ENCODE measurements around the gene HEXD.

The HEXD gene

GRCh38 chr17:82474223-82475010 lies 56.3 kb downstream of the HEXD start:
- Histone ChIP-seq H3K9me3 (ENCODE audit: control insufficient read depth, insufficient read depth, low read length) (no peaks in the 10 kb centered on the region), H3K4me1 (ENCODE audit: insufficient read depth, low read length) (no peaks in the 10 kb centered on the region), H3K36me3 (ENCODE audit: insufficient read depth, low read length) (no peaks in the 10 kb centered on the region), H3K9ac (ENCODE audit: low read depth, low read length) (no peak overlapping the region)

- no peaks in the 10 kb centered on the region for H3K36me3 ChIP-seq (ENCODE audit: insufficient read depth, low read length)
- no peaks in the 10 kb centered on the region for H3K4me1 ChIP-seq (ENCODE audit: insufficient read depth, low read length)
- H3K9me3 ChIP-seq (ENCODE audit: control insufficient read depth, insufficient read depth, low read length) = no peaks in the 10 kb centered on the region
- H3K9ac ChIP-seq (ENCODE audit: low read depth, low read length) = no peak overlapping the region
These were observed 57.3 kb downstream of the HEXD start for GRCh38 chr17:82475458-82475857.

DNA sequence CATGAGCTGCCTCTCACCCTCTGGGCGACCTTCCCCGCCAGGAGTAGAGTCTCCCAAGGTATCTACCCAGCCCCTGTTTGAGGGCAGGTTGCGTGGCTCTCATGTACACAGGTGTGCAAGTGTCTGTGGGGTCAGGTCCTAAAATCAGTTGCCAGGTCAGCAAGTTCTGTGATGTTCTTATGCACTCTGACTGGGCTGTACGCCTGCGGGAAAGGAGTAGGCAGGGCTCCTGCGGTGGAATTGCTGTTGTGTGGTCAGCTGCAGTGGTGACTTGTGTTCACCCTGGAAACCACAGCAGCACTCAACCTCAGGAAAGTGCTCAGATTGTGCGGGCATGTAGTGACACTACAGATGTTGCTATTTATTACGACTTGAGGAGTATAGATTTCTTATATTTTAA lies 59.8 kb downstream of the HEXD start:
- H3K9me3 ChIP-seq (ENCODE audit: control insufficient read depth, insufficient read depth, low read length) = no peaks in the 10 kb centered on the region
- H3K36me3 ChIP-seq (ENCODE audit: insufficient read depth, low read length) = no peaks in the 10 kb centered on the region; the same call in 1 of the 2 replicates
- no peaks in the 10 kb centered on the region for H3K4me1 ChIP-seq (ENCODE audit: insufficient read depth, low read length)
- H3K9ac ChIP-seq (ENCODE audit: low read depth, low read length) = no peak overlapping the region

DNA sequence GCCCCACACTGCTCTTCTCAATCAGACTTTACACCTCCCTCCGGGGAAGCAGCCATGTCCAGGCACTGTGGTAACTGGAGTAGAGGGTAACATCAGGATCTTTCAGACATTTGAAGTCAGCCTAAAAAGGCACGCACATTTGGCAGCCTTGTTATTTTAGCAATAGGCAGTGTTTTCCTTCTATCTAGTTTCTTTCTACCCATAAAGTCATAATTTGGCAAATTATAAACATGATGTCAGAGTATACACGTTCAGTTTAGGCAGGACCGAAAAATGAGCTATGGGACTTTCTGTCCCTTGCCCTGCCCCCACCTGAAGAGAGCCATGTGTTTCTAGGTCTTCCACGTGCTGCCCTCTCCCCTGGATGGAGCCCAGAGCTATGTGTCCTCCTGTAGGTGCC lies 61.5 kb downstream of the HEXD start:
- no peak overlapping the region for H3K9ac ChIP-seq (ENCODE audit: low read depth, low read length)
- no peaks in the 10 kb centered on the region for H3K9me3 ChIP-seq (ENCODE audit: control insufficient read depth, insufficient read depth, low read length)
- no peaks in the 10 kb centered on the region; the same call in 1 of the 2 replicates for H3K36me3 ChIP-seq (ENCODE audit: insufficient read depth, low read length)
- H3K4me1 ChIP-seq (ENCODE audit: insufficient read depth, low read length) = no peaks in the 10 kb centered on the region

- Histone ChIP-seq H3K36me3 (ENCODE audit: insufficient read depth, low read length) (no peaks in the 10 kb centered on the region; the same call in 1 of the 2 replicates), H3K4me1 (ENCODE audit: insufficient read depth, low read length) (no peaks in the 10 kb centered on the region), H3K9me3 (ENCODE audit: control insufficient read depth, insufficient read depth, low read length) (no peaks in the 10 kb centered on the region), H3K9ac (ENCODE audit: low read depth, low read length) (no peak overlapping the region)
These were observed 62.2 kb downstream of the HEXD start for GRCh38 chr17:82480318-82480717.

- Histone ChIP-seq H3K9me3 (ENCODE audit: control insufficient read depth, insufficient read depth, low read length) (no peaks in the 10 kb centered on the region), H3K4me1 (ENCODE audit: insufficient read depth, low read length) (no peaks in the 10 kb centered on the region), H3K9ac (ENCODE audit: low read depth, low read length) (no peak overlapping the region), H3K36me3 (ENCODE audit: insufficient read depth, low read length) (no peaks in the 10 kb centered on the region; the same call in 1 of the 2 replicates)
These were observed 65.1 kb downstream of the HEXD start for GRCh38 chr17:82483204-82483660.

DNA sequence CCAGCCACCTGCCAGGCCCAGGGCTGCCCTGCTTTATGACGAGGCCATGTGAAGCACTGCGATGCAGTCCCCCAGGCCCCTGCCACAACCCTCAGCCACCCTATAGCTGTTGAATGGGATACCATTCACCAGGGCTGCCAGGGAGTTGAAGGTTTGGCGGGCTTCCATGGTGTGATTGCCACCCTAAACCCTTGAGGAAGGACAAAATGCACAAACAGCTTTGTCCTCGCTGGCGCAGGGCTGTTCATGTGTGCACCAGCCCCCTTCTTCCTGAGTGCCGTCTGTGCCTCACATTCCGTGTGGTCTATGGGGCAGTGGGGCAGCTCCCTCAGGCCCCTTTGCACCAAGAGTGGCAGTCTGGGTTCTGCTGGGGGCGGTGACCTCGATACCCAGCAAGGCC lies 65.7 kb downstream of the HEXD start:
- H3K9me3 ChIP-seq (ENCODE audit: control insufficient read depth, insufficient read depth, low read length) = no peaks in the 10 kb centered on the region
- H3K9ac ChIP-seq (ENCODE audit: low read depth, low read length) = no peak overlapping the region
- no peaks in the 10 kb centered on the region; the same call in 1 of the 2 replicates for H3K36me3 ChIP-seq (ENCODE audit: insufficient read depth, low read length)
- H3K4me1 ChIP-seq (ENCODE audit: insufficient read depth, low read length) = no peaks in the 10 kb centered on the region

GRCh38 chr17:82486231-82487094 lies 68.3 kb downstream of the HEXD start:
- Histone ChIP-seq H3K9me3 (ENCODE audit: control insufficient read depth, insufficient read depth, low read length) (no peaks in the 10 kb centered on the region), H3K4me1 (ENCODE audit: insufficient read depth, low read length) (no peaks in the 10 kb centered on the region), H3K36me3 (ENCODE audit: insufficient read depth, low read length) (no peaks in the 10 kb centered on the region; the same call in 1 of the 2 replicates), H3K9ac (ENCODE audit: low read depth, low read length) (no peak overlapping the region)

- no peaks in the 10 kb centered on the region for H3K9me3 ChIP-seq (ENCODE audit: control insufficient read depth, insufficient read depth, low read length)
- no peaks in the 10 kb centered on the region for H3K4me1 ChIP-seq (ENCODE audit: insufficient read depth, low read length)
- H3K36me3 ChIP-seq (ENCODE audit: insufficient read depth, low read length) = no peaks in the 10 kb centered on the region
- no peak overlapping the region for H3K9ac ChIP-seq (ENCODE audit: low read depth, low read length)
These were observed 69.8 kb downstream of the HEXD start for GRCh38 chr17:82487910-82488309.

GRCh38 chr17:82489117-82489516 lies 71.0 kb downstream of the HEXD start:
- Histone ChIP-seq H3K9me3 (ENCODE audit: control insufficient read depth, insufficient read depth, low read length) (no peaks in the 10 kb centered on the region), H3K4me1 (ENCODE audit: insufficient read depth, low read length) (no peaks in the 10 kb centered on the region; the same call in 1 of the 2 replicates), H3K36me3 (ENCODE audit: insufficient read depth, low read length) (no peaks in the 10 kb centered on the region), H3K9ac (ENCODE audit: low read depth, low read length) (no peak overlapping the region)

DNA sequence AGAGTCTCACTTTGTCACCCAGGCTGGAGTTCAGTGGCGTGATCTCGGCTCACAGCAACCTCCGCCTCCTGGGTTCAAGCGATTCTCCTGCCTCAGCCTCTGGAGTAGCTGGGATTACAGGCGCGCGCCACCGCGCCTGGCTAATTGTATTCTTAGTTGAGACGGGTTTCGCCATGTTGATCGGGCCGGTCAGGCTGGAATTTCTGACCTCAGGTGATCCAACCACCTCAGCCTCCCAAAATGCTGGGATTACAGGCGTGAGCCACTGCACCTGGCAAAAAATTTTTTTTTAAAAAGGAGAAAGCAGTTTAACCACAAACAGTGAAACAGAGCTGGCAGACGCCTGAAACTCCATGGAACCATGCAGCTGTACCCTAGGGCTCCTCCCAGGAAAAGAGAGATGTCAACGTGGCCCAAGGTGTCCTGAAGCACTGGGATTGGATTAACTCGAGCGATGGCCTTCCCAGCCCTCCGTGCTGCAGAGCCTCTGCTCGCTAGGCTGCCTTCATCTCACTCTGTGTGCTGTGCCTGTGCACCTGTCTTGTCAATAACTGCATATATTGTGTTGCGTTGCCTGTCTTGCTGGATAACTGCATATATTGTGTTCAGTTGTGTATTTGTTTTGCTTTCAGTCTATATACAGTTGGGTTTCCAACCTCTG lies 71.8 kb downstream of the HEXD start:
- Histone ChIP-seq H3K9ac (ENCODE audit: low read depth, low read length) (no peak overlapping the region), H3K9me3 (ENCODE audit: control insufficient read depth, insufficient read depth, low read length) (no peaks in the 10 kb centered on the region), H3K36me3 (ENCODE audit: insufficient read depth, low read length) (no peaks in the 10 kb centered on the region), H3K4me1 (ENCODE audit: insufficient read depth, low read length) (no peaks in the 10 kb centered on the region; the same call in 1 of the 2 replicates)

GRCh38 chr17:82490512-82491195 lies 72.5 kb downstream of the HEXD start:
- Histone ChIP-seq H3K9me3 (ENCODE audit: control insufficient read depth, insufficient read depth, low read length) (no peaks in the 10 kb centered on the region), H3K36me3 (ENCODE audit: insufficient read depth, low read length) (no peaks in the 10 kb centered on the region), H3K4me1 (ENCODE audit: insufficient read depth, low read length) (no peaks in the 10 kb centered on the region; the same call in 1 of the 2 replicates), H3K9ac (ENCODE audit: low read depth, low read length) (no peak overlapping the region)

GRCh38 chr17:82491196-82491530 lies 73.0 kb downstream of the HEXD start:
- Histone ChIP-seq H3K4me1 (ENCODE audit: insufficient read depth, low read length) (peaks cover 4% of the 10 kb centered on the region; the same call in 1 of the 2 replicates), H3K9me3 (ENCODE audit: control insufficient read depth, insufficient read depth, low read length) (no peaks in the 10 kb centered on the region), H3K36me3 (ENCODE audit: insufficient read depth, low read length) (no peaks in the 10 kb centered on the region), H3K9ac (ENCODE audit: low read depth, low read length) (no peak overlapping the region)

DNA sequence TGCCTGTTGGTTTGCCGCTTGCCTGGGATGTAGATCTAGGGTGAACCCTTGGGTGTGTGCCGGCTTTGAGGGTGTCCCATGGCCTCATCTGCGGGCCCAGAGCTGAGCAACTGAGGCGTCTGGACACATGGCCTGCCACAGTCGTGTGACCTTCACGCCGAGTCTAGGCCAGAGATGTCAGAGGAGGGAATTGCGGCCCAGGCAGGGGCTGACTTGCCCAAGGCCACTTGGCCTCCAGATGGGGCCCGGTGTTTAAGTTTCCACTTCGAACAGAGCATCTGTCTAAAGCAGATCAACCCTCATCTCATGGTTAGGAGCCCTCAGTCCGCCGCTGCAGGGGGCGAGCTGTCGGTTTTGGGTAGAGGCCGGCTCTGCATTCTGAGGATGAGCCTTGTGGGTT lies 73.4 kb downstream of the HEXD start:
- no peaks in the 10 kb centered on the region for H3K36me3 ChIP-seq (ENCODE audit: insufficient read depth, low read length)
- H3K4me1 ChIP-seq (ENCODE audit: insufficient read depth, low read length) = peaks cover 7% of the 10 kb centered on the region; the same call in 1 of the 2 replicates
- no peak overlapping the region for H3K9ac ChIP-seq (ENCODE audit: low read depth, low read length)
- H3K9me3 ChIP-seq (ENCODE audit: control insufficient read depth, insufficient read depth, low read length) = no peaks in the 10 kb centered on the region
